Right lobe of liver (tissue), 6 donors: ENCODE results near the gene CDH4. TPM values are rescaled to one million over a fixed set of nuclear protein-coding genes. Genes with fewer than 3 reads are reported as not detected.
"Not testable (repeated sequence)": the region's sequence is repeated elsewhere in the genome, so short reads cannot be mapped to it uniquely, and the experiment has no call there.

Source experiments
- ATAC-seq, 4 donors: fragments of 200-7000 bp; cut with Tn5 transposase; one replicate each; pipeline ENCODE4 v1.9.1; 2020; ENCODE audit warnings: mild to moderate bottlenecking in 4 of 4, moderate library complexity in 4 of 4
- DNase-seq, 3 donors: peaks; one replicate each; pipeline ENCODE4 v3.0.0-alpha.2; 2020
- H3K27ac ChIP-seq, 3 donors: fragments of 200-600 bp; one replicate each; pipeline ENCODE4 v1.8.0; 2022
- H3K27me3 ChIP-seq, 2 donors: fragments of 200-600 bp; one replicate each; pipeline ENCODE4 v1.8.0; 2022
- H3K36me3 ChIP-seq, 4 donors: fragments of 200-600 bp; sonication (generic) in 1 of 4; one replicate each; pipeline versions ENCODE4 v1.5.1 to v1.8.0; 2017 to 2022; ENCODE audit warnings: control low read depth in 1 of 4
- H3K4me1 ChIP-seq, 4 donors: fragments of 200-600 bp; sonication (generic) in 1 of 4; one replicate each; pipeline versions ENCODE4 v1.5.1 to v1.8.0; 2017 to 2022; ENCODE audit warnings: control low read depth in 1 of 4
- H3K4me3 ChIP-seq, 3 donors: fragments of 200-600 bp; one replicate each; pipeline ENCODE4 v1.8.0; 2022
- H3K9me3 ChIP-seq, 4 donors: fragments of 200-600 bp; sonication (generic) in 1 of 4; one replicate each; pipeline versions ENCODE4 v1.5.1 to v1.8.0; 2017 to 2022; ENCODE audit warnings: control low read depth in 1 of 4
- CTCF ChIP-seq, 4 donors: fragments of 200-600 bp in 3 of 4; fragments of 450-650 bp in 1 of 4; IDR thresholded peaks; one replicate each; pipeline versions ENCODE4 v1.5.1 to v1.8.0; 2016 to 2022; ENCODE audit warnings: antibody characterized with exemption in 4 of 4, mild to moderate bottlenecking in 2 of 4
- POLR2A ChIP-seq: fragments of 450-650 bp; IDR thresholded peaks from one replicate; pipeline ENCODE4 v1.6.1; 2017; ENCODE audit warnings: antibody characterized with exemption, mild to moderate bottlenecking
- WGBS: methylation state at CpG from one replicate; pipeline ENCODE4 v1.1.6; 2018; ENCODE audit warnings: low coverage, low lambda C conversion rate; ENCODE audit not compliant: insufficient coverage; ENCODE audit errors: missing lambda C conversion rate; 5-methylcytosine and 5-hydroxymethylcytosine counted together
- intact Hi-C, 2 donors: fragments of 100-400 bp; cut with DNase I; formaldehyde crosslinking; loops; one replicate each; pipeline versions ENCODE4 v1.11.2 to v1.14.1; 2022
- total RNA-seq, 6 experiments: library from RNA; depleted of rRNA in 2 of 6; stranded (reverse); fragments of >200 nt in 2 of 6; fragmentation: NEBNext Ultra II Directional in 3 of 6; extraction: Animal tissue kit (Norgen Biotek cat#: 25700) in 3 of 6; gene quantifications; one replicate each; pipeline versions ENCODE4 v1.1.0 to v1.2.4, GENCODE V29; 2016 to 2023
- donor health status: DM: no; HTN: yes; CAD: no.
- donor health status: DM: no; HTN: no; CAD: no.
- donor health status: DM: no; HTN: no; CAD: no.
- donor health status: DM: no; HTN: yes; CAD: no.
- donor health status: DM: no; HTN: yes; CAD: no.

The CDH4 gene
- total RNA-seq, 6 experiments from 2014 or later = 0.02 to 0.14 (median 0.09) TPM; not detected in 3

GRCh38 chr20:61453219-61453618, 201.2 kb downstream of the CDH4 start:
- H3K27me3 ChIP-seq = no peaks in the 10 kb centered on the region
- ATAC-seq = no peak
- DNase-seq = no peak
- intact Hi-C loops = no loop called here
- WGBS = 32% methylated on average over 3 of the region's 7 CpGs
- no peaks in the 10 kb centered on the region for H3K4me1 ChIP-seq
- no peak overlapping the region for H3K27ac ChIP-seq
- H3K9me3 ChIP-seq = no peaks in the 10 kb centered on the region
- H3K4me3 ChIP-seq = no peak overlapping the region
- TF ChIP-seq CTCF (IDR thresholded peaks at IDR 0.05) = no peak
- no peaks in the 10 kb centered on the region for H3K36me3 ChIP-seq

DNA sequence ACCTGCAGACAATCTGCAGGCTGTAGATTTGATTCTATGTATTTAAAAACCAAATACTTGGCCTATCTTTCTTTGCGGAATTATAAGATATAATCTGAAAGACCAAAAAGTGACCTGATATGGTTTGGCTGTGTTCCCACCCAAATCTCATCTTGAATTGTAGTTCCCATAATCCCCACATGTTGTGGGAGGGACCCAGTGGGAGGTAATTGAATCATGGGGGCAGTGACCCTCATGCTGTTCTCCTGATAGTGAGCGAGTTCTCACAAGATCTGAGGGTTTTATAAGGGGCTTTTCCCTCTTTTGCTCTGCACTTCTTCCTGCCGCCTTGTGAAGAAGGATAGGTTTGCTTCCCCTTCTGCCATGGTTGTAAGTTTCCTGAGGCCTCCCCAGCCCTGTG, 201.6 kb downstream of the CDH4 start:
- 71% methylated on average over 1 of the region's 3 CpGs for WGBS
- H3K36me3 ChIP-seq, H3K27me3 ChIP-seq, H3K27ac ChIP-seq, DNase-seq, H3K4me1 ChIP-seq, H3K9me3 ChIP-seq, ATAC-seq, H3K4me3 ChIP-seq, intact Hi-C loops: not testable (repeated sequence)

DNA sequence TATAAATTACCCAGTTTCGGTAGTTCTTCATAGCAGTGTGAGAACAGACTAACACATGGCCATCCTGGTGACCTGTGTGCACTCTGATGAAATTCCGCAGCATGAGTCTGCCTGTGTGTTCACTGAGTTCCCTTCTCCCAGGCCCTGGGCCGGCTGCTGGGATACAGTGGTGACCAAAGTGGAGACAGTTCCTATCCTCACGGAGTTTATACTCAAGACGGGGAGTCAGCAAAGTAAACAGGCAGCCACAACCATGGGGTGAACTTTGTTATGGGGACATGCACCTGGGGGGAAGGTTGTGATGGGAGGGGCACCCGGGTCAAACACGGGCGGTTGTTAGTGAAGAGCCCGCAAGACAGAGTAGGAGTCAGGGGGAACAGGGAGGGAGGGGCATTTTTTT, 202.0 kb downstream of the CDH4 start:
- no peaks in the 10 kb centered on the region for H3K4me1 ChIP-seq
- 66% methylated on average over 9 of the region's 9 CpGs for WGBS
- no peaks in the 10 kb centered on the region for H3K9me3 ChIP-seq

DNA sequence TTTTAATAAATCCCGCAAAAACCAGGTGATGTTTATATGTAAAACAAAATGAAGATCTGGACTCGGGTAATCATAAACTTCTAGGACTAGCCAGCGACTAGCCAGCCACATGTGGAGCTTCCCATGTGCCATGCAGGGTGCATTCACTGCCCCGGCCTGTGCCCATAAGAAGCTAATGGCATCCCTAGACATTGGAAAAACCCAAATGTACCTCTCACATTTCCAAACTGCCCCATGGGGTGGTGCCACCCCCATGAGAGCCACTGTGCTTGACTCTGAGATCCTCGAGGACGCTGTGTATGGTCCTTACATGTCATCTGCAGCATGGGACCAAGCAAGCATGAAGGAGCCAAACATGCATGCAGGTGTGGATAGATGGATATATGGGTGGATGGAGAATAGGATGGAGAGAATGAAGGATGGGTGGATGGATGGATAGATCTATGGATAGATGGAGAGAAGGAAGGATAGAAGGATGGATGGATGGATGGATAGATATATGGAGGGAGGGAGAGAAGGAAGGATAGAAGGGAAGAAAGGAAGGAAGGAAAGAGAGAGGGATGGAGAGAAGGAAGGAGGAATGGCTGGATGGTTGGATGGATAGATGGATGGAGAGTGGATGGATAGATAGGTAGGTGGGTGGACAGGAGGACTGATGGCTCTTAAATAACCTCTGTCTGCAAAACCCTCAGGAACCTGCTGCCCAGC, 203.6 kb downstream of the CDH4 start:
- DNase-seq (no peak), ATAC-seq (no peak)
- no peaks in the 10 kb centered on the region for H3K4me1 ChIP-seq
- H3K36me3 ChIP-seq = no peaks in the 10 kb centered on the region
- H3K9me3 ChIP-seq = no peaks in the 10 kb centered on the region
- intact Hi-C loops = no loop called here
- no peaks in the 10 kb centered on the region for H3K27me3 ChIP-seq
- no peak overlapping the region for H3K27ac ChIP-seq
- no peak for TF ChIP-seq POLR2A
- no peak for TF ChIP-seq CTCF (IDR thresholded peaks at IDR 0.05)
- WGBS = 61% methylated on average over 6 of the region's 6 CpGs
- no peak overlapping the region for H3K4me3 ChIP-seq

More for the DNA sequence above, 202.0 kb downstream of the CDH4 start:
- Histone ChIP-seq H3K27ac (no peak overlapping the region), H3K36me3 (no peaks in the 10 kb centered on the region), H3K4me3 (no peak overlapping the region), H3K27me3 (no peaks in the 10 kb centered on the region)
- no peak for ATAC-seq
- no peak for TF ChIP-seq CTCF (IDR thresholded peaks at IDR 0.05)
- no peak for TF ChIP-seq POLR2A
- DNase-seq = no peak
- intact Hi-C loops = no loop called here

DNA sequence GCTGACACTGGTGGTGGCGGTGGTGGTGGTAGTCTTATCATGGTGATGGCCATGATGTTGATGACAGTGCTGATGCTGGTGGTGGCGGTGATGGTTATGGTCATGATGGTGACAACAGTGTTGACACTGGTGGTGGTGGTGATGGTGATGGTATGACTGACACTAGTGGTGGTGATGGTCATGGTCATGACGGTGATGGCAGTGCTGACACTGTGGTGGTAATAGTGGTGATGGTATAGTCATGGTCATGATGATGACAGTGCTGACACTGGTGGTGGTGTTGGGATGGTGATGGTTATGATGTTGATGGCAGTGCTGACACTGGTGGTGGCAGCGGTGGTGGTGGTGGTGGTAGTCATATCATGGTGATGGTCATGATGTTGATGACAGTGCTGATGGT, 205.7 kb downstream of the CDH4 start:
- Histone ChIP-seq H3K36me3 (no peaks in the 10 kb centered on the region), H3K4me3 (no peak overlapping the region), H3K4me1 (no peaks in the 10 kb centered on the region), H3K27me3 (no peaks in the 10 kb centered on the region), H3K9me3 (no peaks in the 10 kb centered on the region), H3K27ac (no peak overlapping the region)
- TF ChIP-seq POLR2A = no peak
- no peak for TF ChIP-seq CTCF (IDR thresholded peaks at IDR 0.05)
- intact Hi-C loops = no loop called here
- ATAC-seq (no peak), DNase-seq (no peak)
- WGBS = 91% methylated on average over 3 of the region's 4 CpGs
